Prostate gland (tissue), 2 donors: Measurements from ENCODE around the gene RBM47. TPM values are rescaled to one million over a fixed set of nuclear protein-coding genes. Genes with fewer than 3 reads are reported as not detected.
A peak's percentile ranks its signal among the peaks of the same experiment; 100 is the strongest.

Source experiments
- DNase-seq: peaks from one replicate; pipeline ENCODE4 v3.0.0-alpha.2; 2019; ENCODE audit warnings: low spot score
- H3K27ac ChIP-seq, 2 donors: fragments of 200-600 bp; sonication (generic); 2 replicates each; pipeline ENCODE4 v1.5.1; 2017 to 2019
- H3K27me3 ChIP-seq: fragments of 200-600 bp; sonication (generic); replicated peaks from 2 replicates; pipeline ENCODE4 v1.5.1; 2019; ENCODE audit not compliant: insufficient read depth
- H3K36me3 ChIP-seq, 2 donors: fragments of 200-600 bp; sonication (generic); 1 replicate in 1 of 2; 2 replicates in 1 of 2; pipeline versions ENCODE4 v1.5.1 to v1.8.1; 2017 to 2019
- H3K4me1 ChIP-seq: fragments of 200-600 bp; sonication (generic); replicated peaks from 2 replicates; pipeline ENCODE4 v1.5.1; 2019
- H3K4me3 ChIP-seq, 2 donors: fragments of 200-600 bp; sonication (generic); 2 replicates each; pipeline ENCODE4 v1.5.1; 2017 to 2019
- H3K9me3 ChIP-seq: fragments of 200-600 bp; sonication (generic); 2 replicates; pipeline ENCODE4 v1.5.1; 2017
- POLR2A ChIP-seq: fragments of 450-650 bp; IDR thresholded peaks from one replicate; pipeline ENCODE4 v1.6.1; 2016; ENCODE audit warnings: antibody characterized with exemption, mild to moderate bottlenecking
- POLR2AphosphoS5 ChIP-seq: sonication (generic); formaldehyde crosslinking; IDR thresholded peaks from one replicate; pipeline ENCODE4 v1.6.1; 2017; ENCODE audit warnings: antibody characterized with exemption
- WGBS: methylation state at CpG from one replicate; pipeline ENCODE4 v1.1.5; 2018; 5-methylcytosine and 5-hydroxymethylcytosine counted together
- intact Hi-C: fragments of 100-400 bp; cut with DNase I; formaldehyde crosslinking; loops from one replicate; pipeline ENCODE4 v1.14.2; 2022
- total RNA-seq, 2 donors: library from RNA; depleted of rRNA; stranded (reverse); fragments of >200 nt; gene quantifications; one replicate each; pipeline ENCODE4 v1.1.0, GENCODE V29; 2016
- TF ChIP-seq, protein P1 (sequence below), 4 experiments: fragments of 200-600 bp in 2 of 4; fragments of 450-650 bp in 2 of 4; sonication (generic) in 2 of 4; IDR thresholded peaks; 1 replicate in 3 of 4; 2 replicates in 1 of 4; pipeline ENCODE4 v1.5.1; 2016 to 2019; ENCODE audit warnings: antibody characterized with exemption in 4 of 4, mild to moderate bottlenecking in 2 of 4, moderate library complexity in 2 of 4

The RBM47 gene
- total RNA-seq, 2 donors from 2014 or later, result 241 to 302 TPM

DNA sequence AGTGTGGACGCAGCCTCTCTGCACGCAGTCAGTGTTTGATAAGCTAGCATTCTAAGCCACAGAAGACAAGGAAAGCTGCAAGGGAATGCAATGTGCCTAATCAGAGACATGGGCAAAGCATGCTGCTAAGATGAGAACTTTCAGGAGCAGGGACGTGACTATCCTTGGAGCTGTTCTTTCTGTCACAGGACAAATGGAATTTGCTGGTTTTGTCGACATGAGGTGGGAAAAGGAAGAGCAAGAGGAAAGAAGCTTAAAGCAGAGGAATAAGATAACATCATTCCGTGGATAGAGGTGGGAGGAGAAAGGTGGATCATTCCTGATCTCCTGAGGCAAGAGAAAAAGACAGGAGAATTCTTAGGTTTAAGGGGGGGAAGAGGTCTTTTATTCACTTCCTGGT, 33.7 kb downstream of the RBM47 start:
- no peaks in the 10 kb centered on the region for H3K9me3 ChIP-seq
- H3K36me3 ChIP-seq, result no peaks in the 10 kb centered on the region
- DNase-seq, result no peak
- intact Hi-C loops, result no loop called here
- no peaks in the 10 kb centered on the region for H3K27me3 ChIP-seq
- TF ChIP-seq, protein P1, sequence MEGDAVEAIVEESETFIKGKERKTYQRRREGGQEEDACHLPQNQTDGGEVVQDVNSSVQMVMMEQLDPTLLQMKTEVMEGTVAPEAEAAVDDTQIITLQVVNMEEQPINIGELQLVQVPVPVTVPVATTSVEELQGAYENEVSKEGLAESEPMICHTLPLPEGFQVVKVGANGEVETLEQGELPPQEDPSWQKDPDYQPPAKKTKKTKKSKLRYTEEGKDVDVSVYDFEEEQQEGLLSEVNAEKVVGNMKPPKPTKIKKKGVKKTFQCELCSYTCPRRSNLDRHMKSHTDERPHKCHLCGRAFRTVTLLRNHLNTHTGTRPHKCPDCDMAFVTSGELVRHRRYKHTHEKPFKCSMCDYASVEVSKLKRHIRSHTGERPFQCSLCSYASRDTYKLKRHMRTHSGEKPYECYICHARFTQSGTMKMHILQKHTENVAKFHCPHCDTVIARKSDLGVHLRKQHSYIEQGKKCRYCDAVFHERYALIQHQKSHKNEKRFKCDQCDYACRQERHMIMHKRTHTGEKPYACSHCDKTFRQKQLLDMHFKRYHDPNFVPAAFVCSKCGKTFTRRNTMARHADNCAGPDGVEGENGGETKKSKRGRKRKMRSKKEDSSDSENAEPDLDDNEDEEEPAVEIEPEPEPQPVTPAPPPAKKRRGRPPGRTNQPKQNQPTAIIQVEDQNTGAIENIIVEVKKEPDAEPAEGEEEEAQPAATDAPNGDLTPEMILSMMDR (IDR thresholded peaks at IDR 0.05), result no peak
- no peak for TF ChIP-seq POLR2AphosphoS5
- no peak overlapping the region for H3K4me3 ChIP-seq
- H3K27ac ChIP-seq, result peak overlapping the region in 1 of 2 donors; percentile 67
- 80% methylated on average over 5 of the region's 5 CpGs for WGBS
- H3K4me1 ChIP-seq, result no peaks in the 10 kb centered on the region

- Histone ChIP-seq H3K27me3 (no peaks in the 10 kb centered on the region), H3K4me3 (no peak overlapping the region), H3K36me3 (no peaks in the 10 kb centered on the region), H3K27ac (peak overlapping the region in 1 of 2 donors; percentile 67), H3K4me1 (no peaks in the 10 kb centered on the region), H3K9me3 (no peaks in the 10 kb centered on the region)
- intact Hi-C loops, result no loop called here
- WGBS, result 71% methylated on average over 14 of the region's 14 CpGs
- no peak for DNase-seq
- TF ChIP-seq, protein P1 (IDR thresholded peaks at IDR 0.05), result no peak
- TF ChIP-seq POLR2AphosphoS5 (no peak), POLR2A (no peak)
Observed at GRCh38 chr4:40594261-40595178, 35.1 kb downstream of the RBM47 start.

GRCh38 chr4:40592034-40592433, 37.6 kb downstream of the RBM47 start:
- Histone ChIP-seq H3K36me3 (no peaks in the 10 kb centered on the region), H3K4me3 (no peak overlapping the region), H3K27ac (peak overlapping the region in 1 of 2 donors; percentile 85), H3K27me3 (no peaks in the 10 kb centered on the region), H3K9me3 (no peaks in the 10 kb centered on the region), H3K4me1 (peaks cover 7% of the 10 kb centered on the region)
- no peak for DNase-seq
- 86% methylated on average over 3 of the region's 3 CpGs for WGBS
- intact Hi-C loops, result no loop called here
- TF ChIP-seq POLR2A (no peak), POLR2AphosphoS5 (no peak)
- TF ChIP-seq, protein P1 (IDR thresholded peaks at IDR 0.05), result no peak

DNA sequence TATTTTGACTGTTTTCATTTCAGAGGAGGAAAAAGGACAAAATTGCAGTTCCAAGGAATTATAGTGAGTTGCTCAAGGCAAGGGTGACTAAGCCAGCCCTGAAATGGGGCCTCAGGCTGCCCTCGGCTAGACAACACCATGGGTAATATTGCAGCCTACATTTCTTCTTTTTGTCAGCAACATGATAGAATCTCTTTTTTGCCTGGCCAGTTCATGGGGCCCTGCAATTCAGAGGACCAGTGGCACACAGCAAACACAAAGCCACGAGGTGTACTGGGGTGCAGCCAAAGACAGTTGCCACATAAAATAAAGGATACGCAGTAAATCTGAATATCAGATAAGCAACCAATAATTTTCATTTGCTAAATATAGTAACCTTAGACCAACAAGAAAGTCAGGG, 41.8 kb downstream of the RBM47 start:
- TF ChIP-seq POLR2AphosphoS5 (peak; percentile 84), POLR2A (no peak)
- TF ChIP-seq, protein P1 (IDR thresholded peaks at IDR 0.05), result no peak
- DNase-seq, result peak; percentile 80
- peaks cover 29% of the 10 kb centered on the region for H3K4me1 ChIP-seq

DNA sequence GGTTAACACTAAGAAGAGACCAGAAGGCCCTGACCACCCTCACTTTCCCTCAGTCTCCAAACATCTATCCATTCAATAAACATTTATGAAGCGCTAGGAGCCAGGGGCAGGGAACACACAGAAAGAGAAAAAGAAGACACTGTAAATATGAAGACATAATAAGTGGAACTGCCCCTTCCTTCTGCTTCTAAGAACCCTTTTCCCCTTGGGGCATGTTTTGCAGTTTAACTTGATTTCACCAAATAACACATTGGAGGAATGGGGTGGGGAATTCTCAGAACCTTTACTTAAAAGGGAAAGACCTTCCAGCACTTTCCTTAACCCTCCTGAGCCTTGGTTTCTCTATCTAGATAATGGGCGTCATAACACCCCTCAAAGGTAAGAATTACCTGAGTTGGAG, 42.3 kb downstream of the RBM47 start:
- H3K27ac ChIP-seq, result peak overlapping the region; percentile 66 to 85
- intact Hi-C loops, result no loop called here
- 62% methylated on average over 2 of the region's 2 CpGs for WGBS

More for the DNA sequence above, 41.8 kb downstream of the RBM47 start:
- H3K36me3 ChIP-seq, result no peaks in the 10 kb centered on the region
- intact Hi-C loops, result no loop called here
- 35% methylated on average over 3 of the region's 3 CpGs for WGBS
- no peak overlapping the region for H3K4me3 ChIP-seq
- no peaks in the 10 kb centered on the region for H3K27me3 ChIP-seq
- no peaks in the 10 kb centered on the region for H3K9me3 ChIP-seq
- peak overlapping the region; percentile 66 to 85 for H3K27ac ChIP-seq

More for the DNA sequence above, 42.3 kb downstream of the RBM47 start:
- Histone ChIP-seq H3K4me1 (peaks cover 29% of the 10 kb centered on the region), H3K36me3 (no peaks in the 10 kb centered on the region), H3K4me3 (no peak overlapping the region), H3K9me3 (no peaks in the 10 kb centered on the region), H3K27me3 (no peaks in the 10 kb centered on the region)
- no peak for DNase-seq
- no peak for TF ChIP-seq POLR2AphosphoS5
- TF ChIP-seq, protein P1 (IDR thresholded peaks at IDR 0.05), result no peak
- TF ChIP-seq POLR2A, result no peak
